HG03280 (cell line): Measurements from ENCODE around the gene EGFR.

Experiments
- ATAC-seq: cut with Tn5 transposase; IDR thresholded peaks from one replicate; pipeline ENCODE4 v1.9.1; 2021; ENCODE audit warnings: mild to moderate bottlenecking, moderate library complexity; ENCODE audit not compliant: unreplicated experiment

The EGFR gene

GRCh38 chr7:55185321-55185802 lies 166.5 kb downstream of the EGFR start:
- ATAC-seq = no peak

- no peak for ATAC-seq
These were observed 167.3 kb downstream of the EGFR start for GRCh38 chr7:55185941-55186609.

- no peak for ATAC-seq
These were observed 169.1 kb downstream of the EGFR start for GRCh38 chr7:55187701-55188491.

GRCh38 chr7:55188590-55189138 lies 169.8 kb downstream of the EGFR start:
- no peak for ATAC-seq

- no peak for ATAC-seq
These were observed 170.4 kb downstream of the EGFR start for GRCh38 chr7:55189146-55189766.

- ATAC-seq = no peak
These were observed 171.1 kb downstream of the EGFR start for GRCh38 chr7:55189878-55190436.

GRCh38 chr7:55190511-55191160 lies 171.8 kb downstream of the EGFR start:
- ATAC-seq = no peak

GRCh38 chr7:55191161-55191925 lies 172.5 kb downstream of the EGFR start:
- ATAC-seq = no peak

- ATAC-seq = no peak
These were observed 173.3 kb downstream of the EGFR start for GRCh38 chr7:55191926-55192692.

- no peak for ATAC-seq
These were observed 173.9 kb downstream of the EGFR start for GRCh38 chr7:55192723-55193122.

GRCh38 chr7:55193245-55193644 lies 174.4 kb downstream of the EGFR start:
- no peak for ATAC-seq

- ATAC-seq = no peak
These were observed 175.7 kb downstream of the EGFR start for GRCh38 chr7:55194522-55194921.

GRCh38 chr7:55198634-55199392 lies 180.0 kb downstream of the EGFR start:
- ATAC-seq = no peak

GRCh38 chr7:55199418-55199817 lies 180.6 kb downstream of the EGFR start:
- ATAC-seq = no peak

- ATAC-seq = no peak
These were observed 181.6 kb downstream of the EGFR start for GRCh38 chr7:55200441-55200840.

- no peak for ATAC-seq
These were observed 183.5 kb downstream of the EGFR start for GRCh38 chr7:55202150-55202913.

- no peak for ATAC-seq
These were observed 184.5 kb downstream of the EGFR start for GRCh38 chr7:55203300-55203699.
